H9 (cell line): ENCODE measurements around the gene IKZF1. TPM values are rescaled to one million over a fixed set of nuclear protein-coding genes. Genes with fewer than 3 reads are reported as not detected.

Experiments
- DNase-seq: peaks from one replicate; pipeline ENCODE4 v3.0.0-alpha.2; 2017
- H2AFZ ChIP-seq: one replicate; pipeline ENCODE4 v1.6.1; 2013; ENCODE audit warnings: mild to moderate bottlenecking, low read length, control low read depth, moderate library complexity
- H2AK5ac ChIP-seq: 2 replicates; pipeline ENCODE4 v1.6.1; 2013; ENCODE audit warnings: low read length, control low read depth, mixed read lengths; ENCODE audit not compliant: insufficient read length
- H2BK120ac ChIP-seq: one replicate; pipeline ENCODE4 v1.6.1; 2013; ENCODE audit warnings: low read depth, mild to moderate bottlenecking, low read length, control low read depth, inconsistent platforms; ENCODE audit not compliant: poor library complexity, severe bottlenecking
- H2BK12ac ChIP-seq: 2 replicates; pipeline ENCODE4 v1.6.1; 2013; ENCODE audit warnings: low read length, control low read depth, mixed read lengths, low read depth; ENCODE audit not compliant: insufficient read length
- H2BK15ac ChIP-seq: 2 replicates; pipeline ENCODE4 v1.6.1; 2013; ENCODE audit warnings: low read depth, low read length, control low read depth
- H2BK20ac ChIP-seq: one replicate; pipeline ENCODE4 v1.6.1; 2013; ENCODE audit warnings: low read depth, mild to moderate bottlenecking, low read length, control low read depth, inconsistent platforms; ENCODE audit not compliant: poor library complexity, severe bottlenecking
- H2BK5ac ChIP-seq: 2 replicates; pipeline ENCODE4 v1.6.1; 2013; ENCODE audit warnings: low read length, control low read depth, mixed read lengths; ENCODE audit not compliant: insufficient read length
- H3K14ac ChIP-seq: 2 replicates; pipeline ENCODE4 v1.6.1; 2013; ENCODE audit warnings: low read length, control low read depth; ENCODE audit not compliant: insufficient read depth
- H3K18ac ChIP-seq: 2 replicates; pipeline ENCODE4 v1.6.1; 2013; ENCODE audit warnings: low read depth, mild to moderate bottlenecking, mixed read lengths, low read length, control low read depth; ENCODE audit not compliant: insufficient read length
- H3K23ac ChIP-seq: 2 replicates; pipeline ENCODE4 v1.6.1; 2013; ENCODE audit warnings: low read length, control low read depth, mixed read lengths, low read depth; ENCODE audit not compliant: insufficient read length
- H3K23me2 ChIP-seq: 2 replicates; pipeline ENCODE4 v1.6.1; 2013; ENCODE audit warnings: low read depth, mild to moderate bottlenecking, mixed read lengths, low read length, control low read depth; ENCODE audit not compliant: insufficient read length, poor library complexity, severe bottlenecking
- H3K27ac ChIP-seq: 2 replicates; pipeline ENCODE4 v1.5.1; 2013; ENCODE audit warnings: low read length, control low read depth, mixed read lengths, low read depth; ENCODE audit not compliant: insufficient read length
- H3K27me3 ChIP-seq: 2 replicates; pipeline ENCODE4 v1.6.1; 2013; ENCODE audit warnings: low read length, control low read depth, inconsistent platforms; ENCODE audit not compliant: insufficient read depth
- H3K4ac ChIP-seq: 2 replicates; pipeline ENCODE4 v1.6.1; 2013; ENCODE audit warnings: low read depth, mild to moderate bottlenecking, control low read depth, inconsistent platforms, low read length, moderate library complexity
- H3K4me1 ChIP-seq: 2 replicates; pipeline ENCODE4 v1.6.1; 2013; ENCODE audit warnings: low read length, control low read depth, inconsistent platforms; ENCODE audit not compliant: insufficient read depth
- H3K4me2 ChIP-seq: 2 replicates; pipeline ENCODE4 v1.6.1; 2013; ENCODE audit warnings: low read length, control low read depth, mixed read lengths; ENCODE audit not compliant: insufficient read length, insufficient read depth
- H3K56ac ChIP-seq: 2 replicates; pipeline ENCODE4 v1.6.1; 2013; ENCODE audit warnings: low read depth, mild to moderate bottlenecking, mixed read lengths, low read length, control low read depth; ENCODE audit not compliant: insufficient read length
- H3K79me1 ChIP-seq: 2 replicates; pipeline ENCODE4 v1.6.1; 2013; ENCODE audit warnings: low read depth, mild to moderate bottlenecking, moderate library complexity, low read length, control low read depth, inconsistent platforms; ENCODE audit not compliant: insufficient read depth, poor library complexity, severe bottlenecking
- H3K79me2 ChIP-seq: 2 replicates; pipeline ENCODE4 v1.6.1; 2013; ENCODE audit warnings: low read length, control low read depth, inconsistent platforms; ENCODE audit not compliant: insufficient read depth
- H3K9ac ChIP-seq: 2 replicates; pipeline ENCODE4 v1.6.1; 2013; ENCODE audit warnings: low read length, control low read depth, mixed read lengths; ENCODE audit not compliant: insufficient read length; ENCODE audit errors: extremely low read depth
- H3K9me3 ChIP-seq: one replicate; pipeline ENCODE4 v1.6.1; 2013; ENCODE audit warnings: low read depth, low read length, inconsistent platforms; ENCODE audit not compliant: control insufficient read depth
- H3T11ph ChIP-seq: one replicate; pipeline ENCODE4 v1.6.1; 2013; ENCODE audit warnings: mild to moderate bottlenecking, low read length, control low read depth, inconsistent platforms
- H4K20me1 ChIP-seq: one replicate; pipeline ENCODE4 v1.6.1; 2013; ENCODE audit not compliant: control insufficient read depth, insufficient read length, insufficient read depth
- H4K5ac ChIP-seq: 2 replicates; pipeline ENCODE4 v1.6.1; 2013; ENCODE audit warnings: low read depth, mild to moderate bottlenecking, mixed read lengths, low read length, control low read depth; ENCODE audit not compliant: insufficient read length
- H4K8ac ChIP-seq: replicated peaks from 2 replicates; pipeline ENCODE4 v1.6.1; 2013; ENCODE audit warnings: low read length, control low read depth, mixed read lengths, low read depth; ENCODE audit not compliant: insufficient read length
- H4K91ac ChIP-seq: 2 replicates; pipeline ENCODE4 v1.6.1; 2013; ENCODE audit warnings: low read depth, mild to moderate bottlenecking, moderate library complexity, mixed read lengths, low read length, control low read depth; ENCODE audit not compliant: insufficient read length
- H3K27ac Mint-ChIP-seq, 3 experiments: 2 replicates in 2 of 3; 3 replicates in 1 of 3; pipeline ENCODE4 v1.8.0; 2020 to 2021; ENCODE audit warnings: mixed read lengths in 3 of 3, mild to moderate bottlenecking in 1 of 3, moderate library complexity in 1 of 3
- H3K27me3 Mint-ChIP-seq: 2 replicates; pipeline ENCODE4 v1.8.0; 2021; ENCODE audit warnings: low read depth, mild to moderate bottlenecking, moderate library complexity, mixed read lengths
- H3K36me3 Mint-ChIP-seq, 3 experiments: 2 replicates in 2 of 3; 3 replicates in 1 of 3; pipeline ENCODE4 v1.8.0; 2020 to 2021; ENCODE audit warnings: low read depth in 3 of 3, mixed read lengths in 3 of 3; ENCODE audit not compliant: insufficient read depth in 1 of 3
- H3K4me1 Mint-ChIP-seq, 2 experiments: 2 replicates each; pipeline ENCODE4 v1.8.0; 2020; ENCODE audit warnings: mixed read lengths in 2 of 2
- H3K4me3 Mint-ChIP-seq, 2 experiments: 2 replicates in 1 of 2; 3 replicates in 1 of 2; pipeline ENCODE4 v1.8.0; 2020 to 2021; ENCODE audit warnings: mild to moderate bottlenecking in 2 of 2, mixed read lengths in 2 of 2, moderate library complexity in 1 of 2
- H3K9me3 Mint-ChIP-seq, 2 experiments: 2 replicates in 1 of 2; 3 replicates in 1 of 2; pipeline ENCODE4 v1.8.0; 2020; ENCODE audit warnings: mild to moderate bottlenecking in 2 of 2, mixed read lengths in 2 of 2, moderate library complexity in 1 of 2
- WGBS: extraction: QIAGEN DNeasy Blood & Tissue Kit; methylation state at CpG from one replicate; pipeline ENCODE4 v1.1.7; 2013; ENCODE audit warnings: missing lambda C conversion rate, low lambda C conversion rate, mixed read lengths; ENCODE audit not compliant: insufficient read length; ENCODE audit errors: extremely low coverage; 5-methylcytosine and 5-hydroxymethylcytosine counted together
- total RNA-seq: library from RNA; stranded (reverse); gene quantifications from 2 replicates; pipeline ENCODE4 v1.2.1, GENCODE V29; 2021
- TF ChIP-seq, protein P1 (sequence below): fragments of 200-600 bp; sonication (generic); conservative IDR thresholded peaks from 3 replicates; pipeline ENCODE4 v1.8.0; 2021; ENCODE audit warnings: antibody characterized with exemption, mild to moderate bottlenecking

IKZF1 gene
- total RNA-seq, 1 experiment from 2014 or later: 0.98 TPM

DNA sequence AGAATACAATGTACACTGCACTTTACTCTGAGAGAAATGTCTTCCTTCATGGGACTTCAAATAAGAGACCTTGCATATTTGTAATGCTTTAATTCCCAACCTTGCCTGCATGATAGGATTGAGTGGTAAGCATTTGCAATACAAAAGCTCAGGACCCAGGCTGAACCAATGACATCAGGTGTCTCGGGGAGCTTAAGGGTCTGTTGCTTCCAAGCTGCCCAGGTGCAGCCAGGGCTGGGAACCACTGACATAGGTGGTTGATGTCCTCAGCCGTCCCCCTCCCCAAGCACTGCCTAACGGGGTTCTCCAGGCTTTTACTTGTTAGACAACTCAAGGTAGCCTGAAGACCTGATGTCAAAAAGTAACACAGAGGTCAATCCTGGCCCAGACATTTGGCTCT lies 116.5 kb downstream of the IKZF1 start:
- Mint-ChIP-seq H3K27me3 (no peaks in the 10 kb centered on the region), H3K27ac (0 out of 7 replicates have a peak overlapping the region, but pooled peaks of 1 of the 3 experiments have one; percentile 52), H3K9me3 (no peaks in the 10 kb centered on the region), H3K4me3 (no peak overlapping the region), H3K36me3 (no peaks in the 10 kb centered on the region), H3K4me1 (peaks cover 35 to 38% of the 10 kb centered on the region in 2 experiments)
- WGBS: no CpG with 5 or more reads among the region's 3 CpGs
- Histone ChIP-seq H3K79me1 (no peaks in the 10 kb centered on the region), H3K23ac (no peak overlapping the region), H3K9me3 (no peaks in the 10 kb centered on the region), H3K4me1 (peaks cover 2% of the 10 kb centered on the region; the same call in 1 of the 2 replicates), H2BK12ac (no peak overlapping the region), H2BK15ac (no peak overlapping the region), H3K79me2 (no peaks in the 10 kb centered on the region), H2BK20ac (no peak overlapping the region), H2AK5ac (no peak overlapping the region), H3K23me2 (no peaks in the 10 kb centered on the region), H4K8ac (no peak overlapping the region), H3K9ac (no peak overlapping the region), H2BK120ac (no peak overlapping the region), H3K27me3 (no peaks in the 10 kb centered on the region), H4K91ac (no peak overlapping the region), H4K20me1 (no peaks in the 10 kb centered on the region), H3K27ac (no peak overlapping the region), H2AFZ (no peak overlapping the region), H3T11ph (no peak overlapping the region), H4K5ac (no peak overlapping the region), H3K4me2 (no peak overlapping the region), H3K18ac (no peak overlapping the region), H3K4ac (no peak overlapping the region), H2BK5ac (no peak overlapping the region), H3K14ac (no peak overlapping the region), H3K56ac (no peak overlapping the region)
- TF ChIP-seq, protein P1, sequence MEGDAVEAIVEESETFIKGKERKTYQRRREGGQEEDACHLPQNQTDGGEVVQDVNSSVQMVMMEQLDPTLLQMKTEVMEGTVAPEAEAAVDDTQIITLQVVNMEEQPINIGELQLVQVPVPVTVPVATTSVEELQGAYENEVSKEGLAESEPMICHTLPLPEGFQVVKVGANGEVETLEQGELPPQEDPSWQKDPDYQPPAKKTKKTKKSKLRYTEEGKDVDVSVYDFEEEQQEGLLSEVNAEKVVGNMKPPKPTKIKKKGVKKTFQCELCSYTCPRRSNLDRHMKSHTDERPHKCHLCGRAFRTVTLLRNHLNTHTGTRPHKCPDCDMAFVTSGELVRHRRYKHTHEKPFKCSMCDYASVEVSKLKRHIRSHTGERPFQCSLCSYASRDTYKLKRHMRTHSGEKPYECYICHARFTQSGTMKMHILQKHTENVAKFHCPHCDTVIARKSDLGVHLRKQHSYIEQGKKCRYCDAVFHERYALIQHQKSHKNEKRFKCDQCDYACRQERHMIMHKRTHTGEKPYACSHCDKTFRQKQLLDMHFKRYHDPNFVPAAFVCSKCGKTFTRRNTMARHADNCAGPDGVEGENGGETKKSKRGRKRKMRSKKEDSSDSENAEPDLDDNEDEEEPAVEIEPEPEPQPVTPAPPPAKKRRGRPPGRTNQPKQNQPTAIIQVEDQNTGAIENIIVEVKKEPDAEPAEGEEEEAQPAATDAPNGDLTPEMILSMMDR: no peak
- DNase-seq: no peak
